DLD1 (cell line): ENCODE measurements around the gene C1orf21.

Experiments used
- in situ Hi-C: cut with HindIII; loops from 2 replicates; pipeline ENCODE4 v1.10.0; 2017; ENCODE audit warnings: low sequenced_read_pairs

The C1orf21 gene

DNA sequence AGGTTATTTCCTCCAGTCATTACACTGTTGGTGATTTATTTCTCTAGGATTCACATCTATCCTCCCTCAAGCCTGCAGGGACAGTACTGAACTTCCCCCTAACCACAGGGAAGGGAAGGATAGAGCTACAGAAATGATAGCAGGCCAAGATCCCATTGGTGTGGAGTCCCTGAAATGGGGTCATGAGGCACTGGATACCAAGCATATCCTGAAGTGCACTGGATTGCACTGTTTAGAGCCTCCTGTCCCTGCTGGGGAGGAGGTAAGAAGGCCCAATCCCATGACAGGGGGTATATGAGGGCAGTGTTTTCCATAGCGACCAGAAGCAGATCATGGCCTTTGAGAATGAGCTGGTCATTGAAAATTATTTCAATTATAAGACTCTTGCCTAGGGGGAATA is 56.8 kb downstream of the C1orf21 start:
- in situ Hi-C loops = no loop called here

- in situ Hi-C loops = no loop called here
Observed at GRCh38 chr1:184445997-184446396, 59.2 kb downstream of the C1orf21 start.

DNA sequence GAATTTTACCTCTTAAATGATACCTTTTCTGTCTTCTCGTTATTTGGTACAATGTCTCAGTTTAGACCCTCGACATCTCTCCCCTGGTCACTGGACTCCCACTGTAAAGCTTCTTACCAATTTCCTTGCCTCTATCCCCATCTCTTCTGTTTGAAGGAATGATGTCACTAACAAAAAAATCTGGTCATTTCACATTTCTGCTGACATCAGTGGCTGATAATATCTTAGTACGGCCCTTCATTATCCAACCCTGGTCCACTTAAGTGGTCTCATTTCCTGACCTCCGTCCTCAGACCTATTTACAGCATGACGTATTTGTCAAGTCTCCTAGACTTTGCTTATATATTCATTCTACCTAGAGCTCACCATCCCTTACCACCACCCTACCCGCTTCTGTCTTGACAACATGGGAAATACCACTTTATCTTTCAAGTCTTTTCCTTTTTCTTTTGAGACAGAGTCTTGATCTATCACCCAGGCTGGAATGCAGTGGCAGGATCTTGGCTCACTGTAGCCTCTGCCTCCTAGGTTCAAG is 60.9 kb downstream of the C1orf21 start:
- in situ Hi-C loops = no loop called here

GRCh38 chr1:184449916-184450315 is 63.1 kb downstream of the C1orf21 start:
- in situ Hi-C loops = no loop called here

DNA sequence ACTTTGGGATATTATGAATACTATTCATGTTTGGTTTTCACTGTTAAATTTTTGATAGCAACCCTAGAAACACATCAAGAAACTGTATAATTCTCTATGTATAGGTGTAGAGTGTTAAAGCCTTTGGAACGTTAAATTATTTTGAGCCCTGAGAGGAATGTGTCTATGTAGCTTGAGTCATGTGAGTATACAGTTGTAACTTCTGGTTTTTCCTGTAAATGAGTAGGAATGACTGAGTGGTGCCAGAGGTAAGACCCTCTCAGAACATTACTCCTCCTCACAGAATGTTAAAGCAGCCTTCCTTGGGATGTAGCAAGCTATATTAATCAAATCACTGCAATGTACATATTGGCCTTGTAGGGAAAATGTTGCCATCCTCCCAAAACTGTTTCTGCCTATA is 69.0 kb downstream of the C1orf21 start:
- in situ Hi-C loops = no loop called here

GRCh38 chr1:184456189-184456588 is 69.4 kb downstream of the C1orf21 start:
- in situ Hi-C loops = no loop called here

- in situ Hi-C loops = no loop called here
Observed at GRCh38 chr1:184457500-184457899, 70.7 kb downstream of the C1orf21 start.

GRCh38 chr1:184461321-184461720 is 74.5 kb downstream of the C1orf21 start:
- in situ Hi-C loops = no loop called here

GRCh38 chr1:184462155-184462554 is 75.3 kb downstream of the C1orf21 start:
- in situ Hi-C loops = no loop called here

DNA sequence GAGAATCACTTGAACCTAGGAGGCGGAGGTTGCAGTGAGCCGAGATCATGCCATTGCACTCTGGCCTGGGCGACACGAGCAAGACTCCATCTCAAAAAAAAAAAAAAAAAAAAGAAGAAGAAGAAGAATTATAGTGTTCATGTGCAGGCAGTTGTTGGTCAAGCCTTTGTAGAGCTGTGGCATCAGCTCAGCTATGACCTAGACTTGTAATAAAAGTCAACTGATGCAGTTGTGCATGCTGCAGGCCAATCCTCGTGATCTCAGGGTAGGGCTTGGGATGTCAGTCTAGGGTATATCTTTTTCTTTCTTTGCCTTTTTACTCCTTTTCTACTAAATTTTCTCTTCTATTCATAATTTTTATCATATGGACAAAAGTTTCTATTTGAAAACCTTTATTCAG is 76.2 kb downstream of the C1orf21 start:
- in situ Hi-C loops = no loop called here

DNA sequence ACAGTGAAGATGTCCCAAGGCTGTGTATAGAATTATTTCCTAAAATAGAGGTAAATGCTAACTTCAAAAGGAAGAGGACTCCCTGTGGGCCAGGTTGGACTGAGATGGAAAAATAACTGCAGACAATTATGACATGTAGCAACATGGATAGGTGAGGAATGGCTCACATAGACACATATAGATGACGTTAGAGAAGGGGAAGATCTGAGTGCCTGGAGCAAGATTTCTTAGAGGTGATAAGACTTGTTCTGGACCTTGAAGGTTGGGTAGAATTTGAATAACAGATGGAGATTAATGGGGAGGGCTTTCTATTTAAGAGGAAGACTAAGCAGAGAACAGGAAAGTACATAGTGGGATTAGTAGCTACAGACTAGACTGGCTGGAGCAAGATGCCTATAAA is 76.9 kb downstream of the C1orf21 start:
- in situ Hi-C loops = no loop called here

DNA sequence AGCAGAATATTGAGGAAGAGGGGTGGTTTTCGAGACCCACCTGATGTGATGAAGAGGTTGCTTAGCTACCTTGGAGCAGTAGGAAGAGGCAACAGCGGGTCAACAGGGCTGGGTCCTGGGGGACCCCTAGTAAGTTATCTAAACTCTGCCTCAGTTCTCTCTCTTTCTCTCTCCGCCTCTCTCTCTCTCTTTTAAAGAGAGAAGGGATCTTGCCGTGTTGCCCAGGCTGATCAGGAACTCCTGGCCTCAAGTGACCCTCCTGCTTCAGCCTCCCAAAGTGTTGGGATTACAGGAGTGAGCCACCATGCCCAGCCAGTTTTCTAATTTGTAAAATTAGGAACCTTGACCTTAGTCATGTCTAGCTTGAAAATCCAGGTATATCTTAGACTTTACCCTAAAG is 77.9 kb downstream of the C1orf21 start:
- in situ Hi-C loops = no loop called here

- in situ Hi-C loops = no loop called here
Observed at GRCh38 chr1:184465489-184466146, 78.8 kb downstream of the C1orf21 start.

- in situ Hi-C loops = no loop called here
Observed at GRCh38 chr1:184467295-184467694, 80.5 kb downstream of the C1orf21 start.

GRCh38 chr1:184469396-184469795 is 82.6 kb downstream of the C1orf21 start:
- in situ Hi-C loops = no loop called here

DNA sequence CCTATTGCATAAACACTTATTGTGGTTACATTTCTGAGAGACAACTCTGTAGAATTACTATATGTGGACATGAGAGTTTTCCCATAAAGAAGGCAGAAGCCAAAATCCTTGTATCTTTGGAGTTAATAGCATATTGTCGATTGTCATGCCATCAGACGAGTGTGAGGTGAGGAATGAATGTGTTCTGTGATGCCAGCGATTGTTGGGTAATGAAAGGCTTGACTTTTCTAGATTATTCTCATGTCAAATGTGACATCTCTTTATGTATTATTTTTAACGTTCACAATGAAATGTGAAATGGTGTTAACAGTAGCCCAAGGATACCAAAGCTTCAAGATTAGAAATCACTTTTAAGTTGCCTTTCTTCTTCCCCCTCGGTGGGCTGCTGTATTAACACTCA is 84.9 kb downstream of the C1orf21 start:
- in situ Hi-C loops = no loop called here

- in situ Hi-C loops = no loop called here
Observed at GRCh38 chr1:184472136-184472535, 85.3 kb downstream of the C1orf21 start.

GRCh38 chr1:184473176-184473966 is 86.5 kb downstream of the C1orf21 start:
- in situ Hi-C loops = no loop called here

DNA sequence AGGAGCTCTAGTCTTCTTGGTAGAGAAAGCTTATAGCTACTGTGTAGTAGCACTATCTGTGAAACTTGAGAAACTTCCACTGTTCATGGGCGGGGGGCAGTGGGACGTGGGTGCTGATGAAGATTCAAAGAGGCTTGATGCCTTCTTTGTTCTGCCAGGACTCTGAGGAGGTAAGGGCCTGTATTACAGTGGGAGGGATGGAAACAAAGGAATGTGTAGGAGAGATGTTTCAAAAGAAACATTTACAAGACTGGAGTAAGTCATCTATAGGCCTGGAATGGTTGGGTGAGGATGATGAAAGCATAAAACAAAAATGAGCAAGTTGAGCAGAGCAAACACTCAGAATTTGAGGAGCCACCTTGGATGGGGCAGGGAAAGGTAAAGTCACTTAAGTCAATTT is 89.4 kb downstream of the C1orf21 start:
- in situ Hi-C loops = no loop called here

- in situ Hi-C loops = no loop called here
Observed at GRCh38 chr1:184479435-184480167, 92.8 kb downstream of the C1orf21 start.

DNA sequence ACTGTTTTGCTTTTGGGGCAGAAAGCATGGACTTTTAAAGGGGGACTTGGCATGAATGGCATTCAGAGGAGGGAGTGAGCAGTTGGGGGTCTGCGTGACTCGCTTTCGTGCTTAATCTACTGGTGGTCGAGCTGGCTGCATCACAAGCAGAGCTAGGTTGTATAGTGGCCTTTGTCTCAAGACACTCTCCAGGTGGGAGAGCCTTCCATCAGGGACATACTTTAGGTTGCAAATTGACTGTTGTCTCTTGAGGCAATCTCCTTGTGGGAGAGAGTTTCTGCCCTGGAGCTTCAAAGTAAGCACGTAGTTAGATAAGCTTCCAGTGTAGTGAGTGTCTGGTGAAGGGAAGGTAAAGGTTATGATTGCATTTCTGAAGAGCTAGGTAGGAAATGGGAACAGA is 93.9 kb downstream of the C1orf21 start:
- in situ Hi-C loops = no loop called here

DNA sequence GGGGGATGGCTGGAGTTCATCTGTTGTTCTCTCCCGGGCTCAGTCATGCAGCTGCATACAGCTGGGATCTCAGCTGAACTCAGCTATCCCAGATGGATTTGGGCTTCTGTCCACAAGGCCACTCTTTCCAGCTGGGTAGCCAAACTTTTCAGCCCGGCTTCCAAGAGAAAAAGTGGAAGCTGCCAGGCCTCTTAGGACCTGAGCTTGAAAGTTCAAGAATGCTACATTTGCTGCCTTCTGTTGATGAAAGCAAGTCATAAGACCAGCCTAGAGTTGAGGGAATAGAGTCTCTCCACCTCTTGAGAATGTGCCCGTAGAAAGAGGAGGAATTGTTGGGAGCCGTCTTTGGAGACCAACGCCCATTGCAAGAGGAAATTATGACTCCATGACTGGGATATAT is 95.3 kb downstream of the C1orf21 start:
- in situ Hi-C loops = no loop called here
